ENCODE results near the gene IFNL4.
"Not testable (repeated sequence)": the region's sequence is repeated elsewhere in the genome, so short reads cannot be mapped to it uniquely, and the experiment has no call there.

IFNL4 gene

GRCh38 chr19:39251081-39251480 lies 2.4 kb upstream of the IFNL4 start:
- no peak overlapping the region for H3K4me3 ChIP-seq (replicated peaks; ENCODE audit: insufficient read depth, low read length)
- peaks cover 12% of the 10 kb centered on the region for H3K27me3 ChIP-seq (ENCODE audit: insufficient read depth, poor library complexity, severe bottlenecking)
- no peak for DNase-seq (ENCODE audit: low read depth in 1 of 2, low spot score in 1 of 2)
- no peak overlapping the region for H3K27ac ChIP-seq (replicated peaks)
- TF ChIP-seq POLR2AphosphoS5 (IDR thresholded peaks at IDR 0.05; ENCODE audit: low read depth) (no peak), REST (IDR thresholded peaks at IDR 0.05; ENCODE audit: insufficient replicate concordance, low read depth) (no peak), SPI1 (IDR thresholded peaks at IDR 0.05; ENCODE audit: borderline replicate concordance, low read depth) (no peak), CTCF (IDR thresholded peaks at IDR 0.05; ENCODE audit: insufficient read depth, low read length) (no peak), GABPA (IDR thresholded peaks at IDR 0.05; ENCODE audit: low read depth) (no peak)

- H3K4me3 ChIP-seq (replicated peaks; ENCODE audit: insufficient read depth, low read length) = no peak overlapping the region
- no peak overlapping the region for H3K27ac ChIP-seq (replicated peaks)
- no peak for TF ChIP-seq GABPA (IDR thresholded peaks at IDR 0.05; ENCODE audit: low read depth)
- TF ChIP-seq CTCF (IDR thresholded peaks at IDR 0.05; ENCODE audit: insufficient read depth, low read length) = no peak
- TF ChIP-seq POLR2AphosphoS5 (IDR thresholded peaks at IDR 0.05; ENCODE audit: low read depth) = no peak
- no peak for TF ChIP-seq REST (IDR thresholded peaks at IDR 0.05; ENCODE audit: insufficient replicate concordance, low read depth)
- TF ChIP-seq SPI1 (IDR thresholded peaks at IDR 0.05; ENCODE audit: borderline replicate concordance, low read depth) = no peak
- DNase-seq (ENCODE audit: low read depth in 1 of 2, low spot score in 1 of 2) = no peak
- peaks cover 12% of the 10 kb centered on the region for H3K27me3 ChIP-seq (ENCODE audit: insufficient read depth, poor library complexity, severe bottlenecking)
Observed at GRCh38 chr19:39247701-39248664, 673 bp downstream of the IFNL4 start.

GRCh38 chr19:39246951-39247669 lies 1.5 kb downstream of the IFNL4 start:
- H3K27me3 ChIP-seq (ENCODE audit: insufficient read depth, poor library complexity, severe bottlenecking) = peaks cover 7% of the 10 kb centered on the region
- H3K4me3 ChIP-seq (replicated peaks; ENCODE audit: insufficient read depth, low read length) = no peak overlapping the region
- no peak for TF ChIP-seq POLR2AphosphoS5 (IDR thresholded peaks at IDR 0.05; ENCODE audit: low read depth)
- TF ChIP-seq GABPA (IDR thresholded peaks at IDR 0.05; ENCODE audit: low read depth) = no peak
- no peak for TF ChIP-seq CTCF (IDR thresholded peaks at IDR 0.05; ENCODE audit: insufficient read depth, low read length)
- TF ChIP-seq REST (IDR thresholded peaks at IDR 0.05; ENCODE audit: insufficient replicate concordance, low read depth) = no peak
- TF ChIP-seq SPI1 (IDR thresholded peaks at IDR 0.05; ENCODE audit: borderline replicate concordance, low read depth) = no peak
- no peak overlapping the region for H3K27ac ChIP-seq (replicated peaks)
- no peak for DNase-seq (ENCODE audit: low read depth in 1 of 2, low spot score in 1 of 2)

GRCh38 chr19:39245166-39245565 lies 3.5 kb downstream of the IFNL4 start:
- H3K27ac ChIP-seq (replicated peaks); DNase-seq (ENCODE audit: low read depth in 1 of 2, low spot score in 1 of 2); H3K27me3 ChIP-seq (ENCODE audit: insufficient read depth, poor library complexity, severe bottlenecking); H3K4me3 ChIP-seq (replicated peaks; ENCODE audit: insufficient read depth, low read length): not testable (repeated sequence)

Measured in HL-60 (cell line).